ENCODE data around the gene THSD7A.

Gene THSD7A

DNA sequence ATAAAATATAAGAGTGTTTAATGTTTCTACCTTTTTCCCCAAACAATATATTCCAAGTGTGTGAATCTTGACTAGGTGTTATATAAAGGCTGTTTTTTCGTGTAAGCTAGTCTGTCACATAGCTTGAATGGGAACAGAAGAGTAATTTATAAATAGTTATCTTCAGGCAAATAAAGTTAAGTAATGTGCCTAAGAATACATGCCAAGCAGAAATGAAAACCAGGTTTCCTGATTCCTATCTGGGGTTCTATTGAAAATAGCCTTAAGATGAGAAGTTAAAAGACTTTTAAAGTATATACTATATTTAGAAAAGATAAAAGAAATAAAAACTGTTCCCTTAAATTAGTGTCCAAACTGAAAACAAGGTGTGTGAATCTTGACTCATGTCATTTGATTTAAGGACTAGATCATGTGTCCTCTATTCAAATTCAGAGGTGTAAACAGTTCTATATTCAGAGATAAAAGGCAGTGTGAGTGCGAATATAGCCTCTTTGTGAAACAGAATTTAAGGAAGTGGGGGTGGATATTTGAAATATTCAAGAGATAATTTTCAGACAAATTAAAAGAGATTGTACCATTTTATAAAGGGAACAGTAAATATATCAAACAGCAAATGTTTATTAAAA is 247.5 kb downstream of the THSD7A start:
- TF ChIP-seq, protein P1, sequence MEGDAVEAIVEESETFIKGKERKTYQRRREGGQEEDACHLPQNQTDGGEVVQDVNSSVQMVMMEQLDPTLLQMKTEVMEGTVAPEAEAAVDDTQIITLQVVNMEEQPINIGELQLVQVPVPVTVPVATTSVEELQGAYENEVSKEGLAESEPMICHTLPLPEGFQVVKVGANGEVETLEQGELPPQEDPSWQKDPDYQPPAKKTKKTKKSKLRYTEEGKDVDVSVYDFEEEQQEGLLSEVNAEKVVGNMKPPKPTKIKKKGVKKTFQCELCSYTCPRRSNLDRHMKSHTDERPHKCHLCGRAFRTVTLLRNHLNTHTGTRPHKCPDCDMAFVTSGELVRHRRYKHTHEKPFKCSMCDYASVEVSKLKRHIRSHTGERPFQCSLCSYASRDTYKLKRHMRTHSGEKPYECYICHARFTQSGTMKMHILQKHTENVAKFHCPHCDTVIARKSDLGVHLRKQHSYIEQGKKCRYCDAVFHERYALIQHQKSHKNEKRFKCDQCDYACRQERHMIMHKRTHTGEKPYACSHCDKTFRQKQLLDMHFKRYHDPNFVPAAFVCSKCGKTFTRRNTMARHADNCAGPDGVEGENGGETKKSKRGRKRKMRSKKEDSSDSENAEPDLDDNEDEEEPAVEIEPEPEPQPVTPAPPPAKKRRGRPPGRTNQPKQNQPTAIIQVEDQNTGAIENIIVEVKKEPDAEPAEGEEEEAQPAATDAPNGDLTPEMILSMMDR (IDR thresholded peaks at IDR 0.05; ENCODE audit: unreplicated experiment in 3 of 3), result no peak
- Mint-ChIP-seq H3K36me3 (ENCODE audit: low read depth) (peaks cover 10% of the 10 kb centered on the region), H3K4me1 (peaks cover 4% of the 10 kb centered on the region), H3K4me3 (no peak overlapping the region), H3K9me3 (no peaks in the 10 kb centered on the region), H3K27ac (no peak overlapping the region), H3K27me3 (ENCODE audit: low read depth) (no peaks in the 10 kb centered on the region)

DNA sequence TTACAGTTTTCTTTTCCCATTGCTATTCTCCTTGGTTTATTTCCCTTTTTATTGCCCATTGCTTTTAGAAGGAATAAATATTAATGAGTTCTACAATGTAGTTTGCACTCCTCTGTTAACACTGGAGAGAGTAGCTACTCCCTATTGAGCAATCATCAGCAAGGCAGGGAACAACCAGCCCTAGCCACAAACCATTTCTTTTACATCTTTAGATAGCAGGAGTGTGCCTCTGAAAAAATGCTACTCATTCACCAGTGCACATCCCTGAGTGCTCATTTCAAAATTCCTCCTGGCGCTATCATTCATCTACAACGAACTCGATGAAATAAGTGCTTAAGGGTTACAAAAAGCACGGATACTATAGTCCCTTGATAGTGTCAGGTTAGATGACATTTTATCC is 252.9 kb downstream of the THSD7A start:
- H3K36me3 Mint-ChIP-seq (ENCODE audit: low read depth), result no peaks in the 10 kb centered on the region
- no peaks in the 10 kb centered on the region for H3K27me3 Mint-ChIP-seq (ENCODE audit: low read depth)
- no peaks in the 10 kb centered on the region for H3K9me3 Mint-ChIP-seq

DNA sequence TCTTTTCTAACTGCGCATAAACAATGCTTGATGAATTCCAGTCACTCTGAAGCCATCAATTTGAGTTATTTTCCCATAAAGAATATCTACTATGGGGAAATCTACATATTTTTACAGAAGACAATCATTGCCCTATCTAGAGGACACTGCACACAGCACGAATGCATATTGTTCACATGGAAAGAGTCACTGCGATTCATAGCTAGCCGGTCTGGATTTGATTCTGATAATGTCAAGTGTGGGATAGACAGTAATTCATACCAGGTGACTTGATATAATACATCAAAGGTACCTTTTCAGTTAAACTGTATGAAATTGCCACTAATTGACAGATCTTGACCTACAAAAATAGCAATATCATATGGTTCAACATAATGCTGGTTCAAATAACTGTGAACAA is 255.7 kb downstream of the THSD7A start:
- Mint-ChIP-seq H3K9me3 (no peaks in the 10 kb centered on the region), H3K4me1 (no peaks in the 10 kb centered on the region), H3K27me3 (ENCODE audit: low read depth) (no peaks in the 10 kb centered on the region), H3K27ac (no peak overlapping the region), H3K4me3 (no peak overlapping the region), H3K36me3 (ENCODE audit: low read depth) (peaks cover 5% of the 10 kb centered on the region)
- TF ChIP-seq, protein P1 (IDR thresholded peaks at IDR 0.05; ENCODE audit: unreplicated experiment in 3 of 3), result no peak

More for the DNA sequence above, 252.9 kb downstream of the THSD7A start:
- TF ChIP-seq, protein P1 (IDR thresholded peaks at IDR 0.05; ENCODE audit: unreplicated experiment in 3 of 3), result no peak
- H3K4me3 Mint-ChIP-seq, result no peak overlapping the region
- H3K4me1 Mint-ChIP-seq, result no peaks in the 10 kb centered on the region
- H3K27ac Mint-ChIP-seq, result no peak overlapping the region

DNA sequence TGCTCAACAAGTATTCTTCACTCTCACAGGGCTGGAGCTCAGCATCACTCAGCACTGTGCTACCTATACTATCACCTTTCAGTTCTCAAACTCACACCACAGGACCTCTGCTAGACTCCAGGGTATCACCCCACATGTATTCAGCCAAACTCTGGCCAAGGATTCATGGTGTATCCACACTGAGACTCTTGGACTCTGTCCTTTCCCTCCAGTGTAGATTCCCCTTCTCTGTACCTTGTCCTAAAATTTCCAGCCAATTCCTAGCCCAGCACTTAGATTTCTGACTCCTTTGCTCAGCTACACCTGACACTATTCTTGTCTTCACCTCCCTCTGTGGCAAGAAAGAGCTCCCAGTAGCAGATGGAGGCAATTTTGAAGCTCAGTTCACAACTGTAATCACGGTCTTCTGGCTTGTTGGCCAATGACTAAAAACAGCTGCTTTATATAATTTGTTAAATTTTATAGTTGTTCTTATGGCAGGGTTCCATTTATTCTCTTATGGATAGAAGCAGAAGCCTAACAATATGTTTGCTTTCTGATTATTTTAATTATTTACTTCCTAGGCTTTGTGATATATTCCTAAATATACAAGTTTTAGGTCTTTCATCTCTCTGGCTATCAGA is 258.8 kb downstream of the THSD7A start:
- Mint-ChIP-seq H3K36me3 (ENCODE audit: low read depth) (peaks cover 10% of the 10 kb centered on the region), H3K27ac (no peak overlapping the region), H3K4me1 (no peaks in the 10 kb centered on the region), H3K9me3 (no peaks in the 10 kb centered on the region), H3K4me3 (no peak overlapping the region), H3K27me3 (ENCODE audit: low read depth) (no peaks in the 10 kb centered on the region)
- TF ChIP-seq, protein P1 (IDR thresholded peaks at IDR 0.05; ENCODE audit: unreplicated experiment in 3 of 3), result no peak

DNA sequence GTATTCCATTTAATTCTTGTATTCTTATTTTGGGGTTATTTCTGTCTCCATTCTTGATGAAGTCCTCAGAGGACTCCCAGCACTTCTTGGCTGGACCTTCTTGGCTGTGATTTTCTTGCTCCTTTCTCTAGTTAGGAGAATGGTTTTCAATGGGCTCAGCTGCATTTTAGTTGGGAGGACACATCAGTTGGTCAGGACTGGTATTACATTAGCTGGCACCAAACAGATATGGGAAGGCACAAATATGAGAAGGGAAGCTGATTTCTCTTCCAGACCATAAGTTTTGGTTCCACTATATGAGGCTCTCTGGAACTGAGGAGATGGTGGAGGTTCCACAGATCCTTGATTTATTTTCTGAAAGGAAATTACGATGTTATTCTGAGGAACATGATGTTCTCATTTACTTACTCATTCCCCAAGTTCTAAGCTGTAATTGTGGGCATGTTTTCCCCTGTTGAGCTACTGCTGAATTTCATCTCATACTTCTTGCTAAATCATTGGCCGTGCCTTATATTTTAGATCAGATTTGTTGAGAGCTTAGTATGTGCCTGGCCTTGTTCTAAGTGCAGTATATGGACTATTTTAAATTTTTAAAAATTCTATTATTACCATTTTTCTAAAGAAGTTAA is 261.0 kb downstream of the THSD7A start:
- Mint-ChIP-seq H3K4me1 (no peaks in the 10 kb centered on the region), H3K4me3 (no peak overlapping the region), H3K36me3 (ENCODE audit: low read depth) (peaks cover 14% of the 10 kb centered on the region), H3K27me3 (ENCODE audit: low read depth) (no peaks in the 10 kb centered on the region), H3K9me3 (no peaks in the 10 kb centered on the region), H3K27ac (no peak overlapping the region)
- TF ChIP-seq, protein P1 (IDR thresholded peaks at IDR 0.05; ENCODE audit: unreplicated experiment in 3 of 3), result no peak
